GM19452 (cell line): ENCODE measurements around the gene NPIPB8.
A peak's percentile ranks its signal among the peaks of the same experiment; 100 is the strongest.
"Not testable (repeated sequence)": the region's sequence is repeated elsewhere in the genome, so short reads cannot be mapped to it uniquely, and the experiment has no call there.

ENCODE experiments used
- ATAC-seq: cut with Tn5 transposase; IDR thresholded peaks from one replicate; pipeline ENCODE4 v1.9.1; 2021; ENCODE audit not compliant: unreplicated experiment

NPIPB8 gene

DNA sequence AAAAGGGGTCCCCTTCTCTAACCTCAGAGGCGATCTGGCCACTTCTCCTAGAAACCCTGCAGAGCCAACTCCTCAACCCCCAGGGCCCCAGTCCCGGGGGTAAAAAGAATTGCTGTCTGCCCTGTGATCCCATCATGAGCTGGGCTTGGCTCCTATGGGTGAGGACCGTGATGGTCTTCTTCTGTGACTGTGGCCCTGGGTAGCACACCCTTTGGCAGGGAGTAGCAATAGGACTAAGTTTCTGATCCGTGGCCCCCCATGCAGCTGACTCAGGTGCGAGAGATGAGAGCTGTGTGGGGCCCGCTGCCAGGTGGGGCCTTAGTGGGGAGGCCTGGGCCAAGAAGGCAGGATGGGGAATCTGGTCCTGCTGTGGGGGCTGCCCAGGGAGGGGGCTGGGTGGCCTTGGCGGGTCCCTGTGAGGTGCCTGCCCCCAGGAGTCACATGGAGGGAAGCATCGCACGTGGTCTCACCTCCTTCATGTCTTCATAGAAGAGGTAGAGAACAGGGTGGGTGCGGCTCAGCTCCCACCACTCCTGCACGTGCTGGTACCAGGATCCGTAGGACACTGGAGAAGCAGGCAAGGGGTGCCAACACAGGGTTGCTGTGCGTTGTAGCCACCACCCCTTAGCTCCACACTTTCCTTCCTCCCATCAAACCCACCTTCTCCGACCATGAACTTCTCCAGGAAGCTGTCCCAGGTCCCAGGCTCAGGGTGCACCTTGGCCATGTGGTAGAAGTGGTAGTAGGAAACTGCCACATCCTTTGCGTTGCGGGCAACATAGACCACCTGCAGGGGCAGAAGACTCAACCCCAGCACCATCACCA, 31.4 kb upstream of the NPIPB8 start:
- no peak for ATAC-seq

DNA sequence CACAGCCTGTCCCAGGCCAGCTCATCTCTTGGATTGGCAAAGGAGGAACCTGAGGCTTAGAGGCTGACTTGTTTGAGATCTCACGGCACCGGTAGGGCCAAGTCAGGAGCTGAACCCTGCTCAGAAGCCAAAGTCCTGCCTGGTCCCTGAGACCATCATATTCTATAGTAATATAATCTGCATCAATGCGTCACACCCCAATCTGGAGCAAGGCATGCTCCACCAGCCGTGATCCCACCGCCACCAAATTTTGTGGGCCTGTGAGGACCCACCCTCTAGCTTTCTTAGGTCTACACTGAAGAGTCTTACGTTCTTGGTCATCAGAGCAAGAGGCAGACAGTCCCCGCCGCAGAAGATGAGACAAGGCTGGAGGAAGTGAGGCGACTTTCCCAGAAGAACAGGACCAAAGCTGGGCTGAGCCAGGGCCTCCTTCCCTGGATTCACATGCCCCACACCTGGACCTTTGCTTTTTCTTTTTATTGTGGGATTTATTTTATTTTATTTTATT, 30.7 kb upstream of the NPIPB8 start:
- no peak for ATAC-seq

DNA sequence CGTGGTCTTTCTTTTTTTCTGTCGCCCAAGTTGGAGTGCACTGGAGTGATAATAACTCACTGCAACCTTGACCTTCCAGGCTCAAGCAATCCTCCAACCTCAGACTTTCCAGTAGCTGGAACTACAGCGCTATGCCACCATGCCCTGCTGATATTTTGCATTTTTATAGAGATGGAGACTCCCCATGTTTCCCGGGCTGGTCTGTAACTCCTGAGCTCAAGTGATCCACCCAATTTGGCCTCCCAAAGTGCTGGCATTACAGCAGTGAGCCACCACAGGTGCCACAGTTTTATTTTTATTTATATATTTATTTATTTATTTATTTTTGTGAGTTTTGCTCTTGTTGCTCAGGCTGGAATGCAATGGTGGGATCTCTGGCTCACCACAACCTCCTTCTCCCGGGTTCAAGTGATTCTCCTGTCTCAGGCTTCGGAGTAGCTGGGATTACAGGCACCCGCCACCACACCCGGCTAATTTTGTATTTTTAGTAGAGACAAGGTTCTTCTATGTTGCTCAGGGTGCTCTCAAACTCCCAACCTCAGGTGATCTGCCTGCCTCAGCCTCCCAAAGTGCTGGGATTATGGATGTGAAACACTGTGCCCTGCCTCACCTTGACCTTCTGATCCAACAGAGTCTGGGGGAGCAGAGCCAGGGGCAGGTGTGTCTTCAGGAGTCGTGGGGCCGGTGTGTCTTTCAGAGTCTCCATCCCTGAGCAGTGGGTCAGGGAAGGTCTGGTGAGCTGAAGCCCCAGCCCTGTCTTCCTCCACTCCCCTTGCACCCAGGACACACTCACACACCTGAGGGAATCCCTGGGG, 30.0 kb upstream of the NPIPB8 start:
- not testable (repeated sequence) for ATAC-seq

DNA sequence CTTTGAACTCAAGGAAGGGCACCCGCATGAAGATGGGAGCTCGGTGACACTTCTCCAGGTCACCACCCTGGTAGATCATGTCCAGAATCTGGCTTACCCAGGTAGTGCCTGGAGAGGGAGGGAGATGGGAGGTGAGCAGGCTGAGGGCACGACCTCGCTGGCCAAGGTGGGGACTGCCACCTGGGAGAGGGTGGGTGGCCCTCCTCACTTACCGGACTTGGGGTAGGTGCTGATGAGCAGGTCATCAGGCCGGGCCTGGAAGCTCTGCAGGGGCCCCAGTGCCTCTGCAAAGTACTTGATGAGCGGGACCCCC, 29.4 kb upstream of the NPIPB8 start:
- ATAC-seq, result not testable (repeated sequence)

DNA sequence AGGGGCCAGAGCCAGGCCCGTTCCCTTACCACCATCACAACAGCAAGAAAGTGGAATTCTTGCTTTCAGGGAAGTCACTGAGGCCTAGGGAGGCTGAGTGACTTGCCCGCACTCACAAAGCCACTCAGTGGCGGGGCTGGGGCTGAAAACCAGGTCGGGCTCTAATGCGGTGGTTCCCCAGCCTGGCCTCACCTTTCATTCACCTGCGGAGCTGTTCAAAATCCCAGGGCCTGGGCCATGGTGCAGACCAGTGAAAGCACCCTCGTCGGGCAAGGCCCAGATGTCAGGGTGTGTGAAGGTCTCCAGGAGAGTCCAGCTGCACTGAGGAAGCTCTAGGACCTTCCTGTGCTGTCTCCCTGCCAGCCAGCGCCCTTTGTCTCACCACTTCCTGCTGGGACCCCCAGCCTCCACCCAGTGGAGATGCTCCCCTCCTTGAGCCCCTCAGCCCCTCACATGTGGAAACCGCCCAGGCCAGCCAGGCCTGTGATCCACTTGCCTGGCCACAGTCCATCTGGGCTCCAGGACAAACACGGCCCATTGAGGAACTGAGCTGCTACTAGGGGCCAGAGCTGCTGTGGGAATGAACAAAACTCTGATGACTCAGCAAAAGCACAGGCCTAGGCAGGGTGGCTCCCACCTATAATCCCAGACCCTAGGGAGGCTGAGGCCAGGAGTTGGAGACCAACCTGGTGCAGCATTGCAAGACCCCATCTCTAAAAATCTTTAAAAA, 28.8 kb upstream of the NPIPB8 start:
- not testable (repeated sequence) for ATAC-seq

DNA sequence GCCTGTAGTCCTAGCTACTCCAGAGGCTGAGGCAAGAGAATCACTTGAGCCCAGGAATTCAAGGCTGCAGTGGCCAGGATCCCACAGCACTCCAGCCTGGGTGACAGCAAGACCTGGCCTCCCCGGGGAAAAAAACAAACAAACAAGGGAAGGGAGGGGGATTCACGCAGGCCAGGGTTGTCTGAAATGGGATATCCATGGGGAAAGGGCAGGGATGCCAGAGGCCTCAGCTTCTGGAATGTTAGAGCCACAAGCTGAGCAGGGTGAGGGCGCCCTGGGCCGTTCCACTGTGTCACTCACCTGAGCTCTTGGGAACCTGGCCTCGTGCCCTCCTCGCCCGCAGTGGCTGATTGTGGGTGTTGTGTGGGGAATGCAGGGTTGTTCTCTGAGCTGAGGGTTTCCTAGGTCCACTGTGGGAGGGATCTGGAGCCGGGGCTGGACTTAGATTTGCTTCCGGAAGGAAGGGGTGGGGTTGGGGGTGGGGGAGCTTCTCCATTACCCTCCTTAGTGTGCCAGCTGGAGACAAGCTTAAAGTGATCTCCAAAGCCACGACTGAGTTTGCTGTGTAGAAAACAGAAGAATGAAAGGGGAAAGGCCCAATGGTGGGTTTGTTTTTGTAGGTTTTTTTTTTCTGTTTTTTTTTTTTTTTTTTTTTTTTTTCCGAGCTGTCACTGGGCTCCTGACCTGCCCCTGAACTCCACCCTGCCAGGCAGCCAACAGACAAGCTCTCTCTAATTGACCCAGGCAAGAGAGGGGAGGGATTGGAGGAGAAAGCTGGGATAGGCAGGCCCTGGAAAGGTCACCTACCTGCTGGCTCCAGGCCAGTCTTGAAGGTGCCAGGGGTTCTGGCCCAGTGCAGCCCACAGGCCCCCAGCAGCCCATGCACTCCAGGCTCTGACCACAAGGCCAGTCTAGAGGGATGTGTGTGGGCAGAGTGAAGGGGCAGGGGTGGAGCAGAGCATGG, 28.0 kb upstream of the NPIPB8 start, which contains the start of gene SULT1A1:
Gene SULT1A1 (minus strand): TSS at position 414 of the 964 bp plus-strand sequence. CDS start 1,189 bp downstream, outside the sequence.
- ATAC-seq, result no peak

DNA sequence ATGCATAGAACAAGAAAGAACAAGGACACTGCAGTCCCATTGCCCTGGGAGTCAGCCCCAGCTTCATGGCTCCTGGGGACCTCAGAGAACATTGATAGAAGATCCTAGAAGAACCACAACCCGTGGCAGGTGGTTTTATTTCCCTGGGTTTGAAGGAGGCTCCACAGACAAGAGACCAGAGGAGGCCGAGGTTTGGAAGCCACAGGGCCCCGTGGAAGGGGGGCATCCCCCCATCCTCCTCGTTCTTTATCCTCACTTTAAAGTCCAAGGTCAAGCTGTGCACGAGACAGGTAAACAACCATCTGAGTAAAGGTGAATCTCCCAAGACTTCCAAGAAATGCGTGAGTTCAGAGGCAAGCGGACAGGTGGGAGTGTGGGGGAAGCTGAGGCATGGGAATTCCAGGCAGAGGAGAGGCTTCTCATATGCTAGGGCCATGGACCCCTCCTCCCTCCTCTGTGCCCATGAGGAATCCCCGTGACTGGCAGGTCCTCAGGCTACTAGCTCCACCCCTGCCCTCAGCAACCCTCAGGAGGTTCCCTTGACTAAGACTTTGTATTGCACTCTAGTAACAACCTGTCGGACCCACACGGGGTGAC, 27.2 kb upstream of the NPIPB8 start:
- ATAC-seq, result no peak

DNA sequence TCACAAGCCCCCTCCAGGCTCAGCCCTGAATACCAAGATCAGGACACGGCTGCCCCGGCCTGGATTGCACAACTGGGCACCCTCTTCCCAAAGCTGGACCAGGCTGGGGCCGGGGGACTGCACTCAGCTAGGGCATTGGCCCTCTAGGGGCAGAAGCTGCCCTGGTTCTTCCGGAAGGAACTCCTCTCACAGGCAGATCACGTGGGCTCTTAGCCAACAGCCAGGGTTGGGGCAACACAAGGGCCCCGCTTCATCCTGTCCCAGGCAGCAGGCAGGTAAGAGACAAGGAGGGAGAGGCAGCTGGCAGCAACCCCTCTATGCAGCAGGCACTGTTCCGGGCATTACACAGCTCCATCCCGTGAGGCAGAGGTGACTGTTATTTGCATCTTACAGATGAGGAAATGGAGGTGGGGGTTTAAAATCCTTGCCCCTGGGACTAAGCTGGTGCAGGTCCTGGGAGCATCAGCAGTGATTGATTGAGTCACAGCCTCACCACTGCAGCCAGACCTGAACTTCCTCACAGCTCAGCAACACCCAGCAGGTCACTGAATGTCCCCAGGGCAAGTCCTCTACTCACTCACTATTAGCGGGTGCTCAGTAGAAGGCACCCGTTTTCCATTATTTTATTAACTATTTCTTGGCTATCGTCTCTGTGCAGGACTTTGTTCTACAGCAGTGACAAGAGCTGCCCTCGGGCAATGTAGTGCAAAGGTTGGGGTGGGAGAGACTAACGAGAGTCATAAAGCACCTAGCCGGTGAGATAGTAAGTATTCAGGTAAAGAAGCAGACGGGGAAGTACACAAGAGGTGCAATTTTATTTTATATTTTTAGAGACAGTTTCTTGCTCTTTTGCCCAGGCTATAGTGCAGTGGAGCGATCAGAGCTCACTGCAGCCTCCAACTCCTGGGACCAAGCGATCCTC, 25.2 kb upstream of the NPIPB8 start:
- peak; percentile 55 for ATAC-seq

DNA sequence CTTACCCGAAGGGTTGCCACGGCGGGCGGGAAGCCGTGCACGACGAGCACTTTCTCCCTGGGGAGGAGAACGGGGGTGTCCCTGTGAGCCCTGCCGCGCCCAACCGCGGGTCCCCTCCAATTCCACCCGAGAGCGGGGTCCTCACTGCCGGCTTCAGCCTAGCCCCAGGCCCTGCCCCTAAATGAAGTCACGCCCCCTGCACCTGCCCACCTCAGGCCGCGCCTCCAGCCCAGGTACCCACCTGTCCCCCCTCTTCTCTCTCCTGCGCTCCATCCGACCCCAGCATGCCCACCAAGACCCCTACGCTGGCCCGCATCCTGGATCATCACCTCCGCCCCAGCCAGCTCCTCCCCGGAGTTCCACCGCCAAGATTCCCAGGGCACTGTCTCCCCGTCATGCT, 24.0 kb upstream of the NPIPB8 start:
- ATAC-seq, result not testable (repeated sequence)

DNA sequence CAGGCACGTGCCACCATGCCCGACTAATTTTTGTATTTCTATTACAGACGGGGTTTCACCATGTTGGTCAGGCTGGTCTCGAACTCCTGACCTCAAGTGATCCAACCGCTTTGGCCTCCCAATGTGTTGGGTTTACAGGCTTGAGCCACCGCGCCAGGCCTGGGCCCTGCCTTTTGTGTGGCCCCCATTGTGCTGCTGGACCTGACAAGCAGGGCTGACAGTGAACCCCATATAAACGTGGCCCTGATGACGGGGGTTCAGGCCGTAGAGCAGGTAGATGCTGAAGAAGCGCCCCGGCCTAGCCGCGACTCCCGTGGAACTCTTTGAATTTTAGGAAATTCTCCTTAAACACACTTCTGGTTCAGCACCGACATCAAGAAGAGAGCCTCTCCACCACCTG, 23.3 kb upstream of the NPIPB8 start:
- not testable (repeated sequence) for ATAC-seq

DNA sequence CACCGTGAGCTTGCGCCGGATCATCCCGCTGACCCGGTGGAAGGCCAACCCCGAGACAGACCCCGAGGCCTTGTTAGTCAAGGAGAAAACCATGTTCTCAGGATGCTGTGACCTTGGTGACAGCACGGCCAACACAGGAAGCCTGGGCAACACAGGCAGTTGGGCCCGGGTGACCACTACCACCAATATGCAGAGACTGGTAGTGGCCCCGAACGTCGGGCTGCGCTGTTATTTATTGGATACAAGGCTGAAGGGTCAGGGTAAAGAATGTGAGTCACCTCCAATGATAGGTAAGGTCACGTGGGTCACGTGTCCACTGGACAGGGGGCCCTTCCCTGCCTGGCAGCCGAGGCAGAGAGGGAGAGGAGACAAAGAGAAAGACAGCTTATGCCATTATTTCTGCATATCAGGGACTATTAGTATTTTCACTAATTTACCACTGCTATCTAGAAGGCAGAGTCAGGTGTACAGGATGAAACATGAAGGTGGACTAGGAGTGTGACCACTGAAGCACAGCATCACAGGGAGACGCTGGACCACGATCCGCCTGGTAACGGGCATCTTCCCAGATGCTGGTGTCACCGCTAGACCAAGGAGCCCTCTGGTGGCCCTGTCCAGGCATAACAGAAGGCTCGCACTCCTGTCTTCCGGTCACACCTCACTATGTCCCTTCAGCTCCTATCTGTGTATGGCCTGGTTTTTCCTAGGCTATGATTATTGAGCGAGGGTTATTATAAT, 22.2 kb upstream of the NPIPB8 start:
- not testable (repeated sequence) for ATAC-seq

DNA sequence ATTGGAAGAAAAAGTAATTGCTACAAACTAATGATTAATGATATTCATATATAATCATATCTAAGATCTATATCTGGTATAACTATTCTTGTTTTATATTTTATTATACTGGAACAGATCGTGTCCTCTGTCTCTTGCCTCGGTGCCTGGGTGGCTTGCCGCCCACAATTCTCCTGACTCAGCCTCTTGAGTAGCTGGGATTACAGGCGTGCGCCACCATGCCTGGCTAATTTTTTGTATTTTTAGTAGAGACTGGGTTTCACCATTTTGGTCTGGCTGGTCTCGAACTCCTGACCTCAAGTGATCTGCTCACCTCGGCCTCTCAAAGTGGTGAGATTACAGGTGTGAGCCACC, 21.7 kb upstream of the NPIPB8 start:
- not testable (repeated sequence) for ATAC-seq

DNA sequence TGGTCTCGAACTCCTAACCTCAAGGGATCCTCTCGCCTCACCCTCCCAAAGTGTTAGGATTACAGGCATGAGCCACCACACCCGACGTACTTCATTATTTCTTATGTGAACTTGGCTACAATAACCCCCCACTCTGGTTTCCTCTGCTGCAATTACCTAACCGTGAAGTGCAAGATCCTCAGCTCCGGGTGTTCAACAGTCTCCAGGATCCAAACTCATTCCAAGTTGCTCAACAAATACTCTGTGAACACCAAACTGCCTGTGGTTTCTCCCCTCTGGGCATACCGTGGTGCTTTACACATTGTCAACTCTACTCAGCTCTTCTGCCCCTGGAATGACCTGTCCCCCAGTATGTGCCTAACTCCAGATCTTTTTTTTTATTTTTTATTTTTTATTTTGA, 21.2 kb upstream of the NPIPB8 start:
- no peak for ATAC-seq

DNA sequence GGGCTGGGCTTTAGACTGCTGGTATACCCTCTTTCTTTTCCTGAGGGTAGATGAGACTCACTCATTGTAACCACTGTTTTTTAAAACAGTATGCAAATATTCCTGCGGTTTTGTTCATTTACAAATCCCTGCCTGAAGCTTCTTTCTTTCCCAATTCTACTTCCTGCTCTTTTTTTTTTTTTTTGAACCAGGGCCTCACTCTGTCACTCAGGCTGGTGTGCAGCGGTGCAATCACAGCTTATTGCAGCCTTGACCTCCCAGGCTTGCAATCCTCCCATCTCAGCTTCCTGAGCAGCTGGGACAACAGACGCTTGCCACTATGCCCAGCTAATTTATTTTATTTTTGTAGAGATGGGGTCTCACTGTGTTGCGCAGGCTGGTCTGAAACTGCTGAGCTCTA, 20.0 kb upstream of the NPIPB8 start:
- ATAC-seq, result no peak

DNA sequence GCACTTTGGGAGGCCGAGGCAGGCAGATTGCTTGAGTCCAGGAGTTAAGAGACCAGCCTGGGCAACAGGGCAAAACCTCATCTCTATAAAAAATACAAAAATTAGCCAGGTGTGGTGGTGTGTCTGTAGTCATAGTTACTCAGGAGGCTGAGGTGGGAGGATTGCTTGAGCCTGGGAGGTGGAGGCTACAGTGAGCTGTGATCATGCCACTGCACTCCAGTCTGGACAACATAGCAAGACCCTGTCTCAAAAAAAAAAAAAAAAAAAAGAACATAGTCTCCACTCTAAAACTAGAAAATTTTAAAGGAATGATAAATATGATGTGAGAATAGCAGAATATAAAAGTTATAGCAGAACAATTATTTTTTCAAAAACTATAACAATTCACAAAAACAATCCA, 17.5 kb upstream of the NPIPB8 start:
- ATAC-seq, result not testable (repeated sequence)

DNA sequence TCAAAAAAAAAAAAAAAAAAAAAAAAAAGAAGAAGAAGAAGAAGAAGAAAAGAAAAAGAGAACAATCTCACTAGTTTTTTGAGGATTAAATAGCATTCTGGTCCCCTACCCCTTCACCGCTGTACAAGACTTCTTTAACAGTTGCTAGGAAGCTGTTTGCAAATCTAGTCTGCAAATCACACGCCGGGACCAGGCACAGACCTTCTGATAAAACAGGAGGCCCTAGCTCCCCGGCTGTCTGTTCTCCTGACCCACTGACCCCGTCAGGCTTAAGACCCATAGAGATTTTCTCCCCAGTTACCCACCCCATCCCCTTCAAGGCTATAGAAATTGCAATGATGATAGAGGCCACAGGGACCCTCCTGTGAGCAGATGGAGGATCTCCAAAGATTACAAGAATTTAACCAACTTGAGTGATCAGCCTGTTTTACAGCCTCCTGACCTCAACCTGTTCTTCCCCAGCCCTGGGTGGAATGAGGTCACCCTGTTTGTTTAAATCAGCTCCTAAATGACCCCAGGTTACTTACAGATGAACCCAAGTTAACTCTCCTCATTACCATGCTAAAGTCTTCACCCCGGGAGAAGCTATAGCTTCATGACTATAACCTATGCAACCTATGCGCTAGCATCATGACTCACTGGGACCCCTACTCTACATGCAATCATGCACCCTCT, 16.2 kb upstream of the NPIPB8 start:
- no peak for ATAC-seq

DNA sequence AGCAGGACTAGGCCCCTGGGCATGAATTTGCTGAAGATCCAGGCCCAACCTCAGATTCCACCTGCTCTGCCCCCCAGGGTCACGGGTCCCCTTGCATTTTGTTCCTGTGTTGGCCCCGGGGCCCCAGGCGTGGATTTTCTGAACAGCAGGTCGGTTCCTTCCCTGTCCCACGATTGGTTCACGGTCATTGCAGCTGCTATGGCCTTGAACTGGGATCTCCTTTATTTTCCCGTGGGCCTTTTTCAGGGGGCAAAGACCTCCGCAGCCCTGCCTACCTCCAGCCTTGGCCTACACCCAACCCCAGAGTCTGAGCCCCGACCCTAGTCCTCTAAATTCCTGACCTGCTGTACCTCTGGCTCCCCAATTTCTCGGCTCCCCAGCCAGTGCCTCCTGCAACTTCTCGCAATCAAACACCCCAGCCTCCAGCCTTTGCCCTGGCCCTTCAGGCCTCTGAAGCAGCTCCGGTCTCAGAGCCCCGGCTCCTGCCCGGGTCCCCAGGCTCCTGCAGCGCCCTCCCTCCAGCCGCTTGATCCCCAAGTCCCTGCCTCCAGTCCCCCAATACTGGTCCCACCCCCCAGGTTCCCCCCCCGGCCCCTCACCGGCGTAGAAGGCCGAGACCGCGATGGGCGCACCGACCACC, 15.2 kb upstream of the NPIPB8 start:
- ATAC-seq, result not testable (repeated sequence)
